ENCODE data around the gene HOXB7.

The HOXB7 gene

GRCh38 chr17:48642843-48643696 is 32.3 kb upstream of the HOXB7 start:
- Histone ChIP-seq H3K4me3 (ENCODE audit: low read depth in 1 of 2, low read length in 2 of 2) (no peak overlapping the region), H3K4me1 (ENCODE audit: insufficient read depth, low read length) (no peaks in the 10 kb centered on the region), H3K9ac (ENCODE audit: low read length) (no peak overlapping the region), H3K9me3 (ENCODE audit: low read length) (no peaks in the 10 kb centered on the region), H3K27ac (ENCODE audit: low read depth, low read length) (no peak overlapping the region), H3K27me3 (ENCODE audit: control insufficient read depth in 1 of 2, insufficient read depth in 2 of 2, low read length in 2 of 2) (peaks cover 65 to 89% of the 10 kb centered on the region in 2 donors), H3K36me3 (ENCODE audit: insufficient read depth, low read length) (no peaks in the 10 kb centered on the region)

DNA sequence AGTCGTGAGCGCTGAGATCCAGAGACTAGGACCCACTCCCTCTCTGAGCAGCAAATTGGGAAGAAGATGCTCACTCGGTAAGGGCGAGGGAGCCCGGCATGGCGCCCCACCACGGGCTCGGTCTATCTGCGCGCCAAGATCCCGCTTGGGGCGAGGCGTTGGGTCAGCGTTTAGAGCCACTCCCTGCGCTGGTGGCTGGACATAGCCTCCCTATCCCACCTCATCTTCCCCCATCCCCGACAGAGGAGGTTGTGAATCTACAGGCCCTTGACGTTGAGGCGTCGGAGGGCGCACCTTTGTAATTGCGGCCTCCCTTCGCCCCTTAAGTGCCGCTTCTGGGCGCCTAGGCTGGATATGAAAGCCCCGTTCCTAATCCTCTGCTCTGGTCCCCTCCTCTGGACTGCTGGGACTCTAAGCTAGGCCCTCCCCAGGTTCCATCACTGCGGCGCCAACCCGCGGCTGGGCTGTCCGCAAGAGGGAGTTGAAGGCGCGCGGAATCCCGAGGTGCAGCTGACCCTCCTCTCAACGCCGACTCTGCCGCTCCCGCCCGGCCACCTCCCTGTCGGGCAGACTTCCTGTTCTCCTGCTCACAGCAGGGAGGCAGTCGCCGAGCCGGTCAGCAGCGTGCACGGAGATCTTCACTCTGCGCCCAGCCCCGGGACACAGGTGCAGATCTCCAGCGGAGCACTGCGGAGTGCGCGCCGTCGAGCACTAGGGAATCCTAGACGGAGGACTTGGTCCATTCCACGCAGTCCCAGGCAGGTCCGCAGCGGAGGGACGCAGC is 31.4 kb upstream of the HOXB7 start:
- Histone ChIP-seq H3K4me1 (ENCODE audit: insufficient read depth, low read length) (no peaks in the 10 kb centered on the region), H3K27me3 (ENCODE audit: control insufficient read depth in 1 of 2, insufficient read depth in 2 of 2, low read length in 2 of 2) (peaks cover 65 to 89% of the 10 kb centered on the region in 2 donors), H3K9ac (ENCODE audit: low read length) (no peak overlapping the region)

GRCh38 chr17:48641541-48642058 is 30.8 kb upstream of the HOXB7 start:
- no peaks in the 10 kb centered on the region for H3K36me3 ChIP-seq (ENCODE audit: insufficient read depth, low read length)
- H3K27me3 ChIP-seq (ENCODE audit: control insufficient read depth in 1 of 2, insufficient read depth in 2 of 2, low read length in 2 of 2): peaks cover 71 to 89% of the 10 kb centered on the region in 2 donors
- no peak overlapping the region for H3K27ac ChIP-seq (ENCODE audit: low read depth, low read length)
- no peaks in the 10 kb centered on the region for H3K9me3 ChIP-seq (ENCODE audit: low read length)
- no peak overlapping the region for H3K4me3 ChIP-seq (ENCODE audit: low read depth in 1 of 2, low read length in 2 of 2)
- no peak overlapping the region for H3K9ac ChIP-seq (ENCODE audit: low read length)
- peaks cover 2% of the 10 kb centered on the region for H3K4me1 ChIP-seq (ENCODE audit: insufficient read depth, low read length)

More for the DNA sequence above, 31.4 kb upstream of the HOXB7 start:
- H3K4me3 ChIP-seq (ENCODE audit: low read depth in 1 of 2, low read length in 2 of 2): no peak overlapping the region
- no peaks in the 10 kb centered on the region for H3K9me3 ChIP-seq (ENCODE audit: low read length)
- H3K36me3 ChIP-seq (ENCODE audit: insufficient read depth, low read length): no peaks in the 10 kb centered on the region
- no peak overlapping the region for H3K27ac ChIP-seq (ENCODE audit: low read depth, low read length)

- Histone ChIP-seq H3K9me3 (ENCODE audit: low read length) (no peaks in the 10 kb centered on the region), H3K4me1 (ENCODE audit: insufficient read depth, low read length) (peaks cover 5% of the 10 kb centered on the region), H3K4me3 (ENCODE audit: low read depth in 1 of 2, low read length in 2 of 2) (no peak overlapping the region), H3K36me3 (ENCODE audit: insufficient read depth, low read length) (no peaks in the 10 kb centered on the region), H3K27ac (ENCODE audit: low read depth, low read length) (no peak overlapping the region), H3K9ac (ENCODE audit: low read length) (no peak overlapping the region), H3K27me3 (ENCODE audit: control insufficient read depth in 1 of 2, insufficient read depth in 2 of 2, low read length in 2 of 2) (peaks cover 71 to 89% of the 10 kb centered on the region in 2 donors)
Measured at GRCh38 chr17:48640858-48641180, 30.0 kb upstream of the HOXB7 start.

GRCh38 chr17:48639982-48640857 is 29.4 kb upstream of the HOXB7 start:
- Histone ChIP-seq H3K4me3 (ENCODE audit: low read depth in 1 of 2, low read length in 2 of 2) (no peak overlapping the region), H3K9me3 (ENCODE audit: low read length) (no peaks in the 10 kb centered on the region), H3K36me3 (ENCODE audit: insufficient read depth, low read length) (no peaks in the 10 kb centered on the region), H3K27ac (ENCODE audit: low read depth, low read length) (no peak overlapping the region), H3K4me1 (ENCODE audit: insufficient read depth, low read length) (peaks cover 5% of the 10 kb centered on the region), H3K27me3 (ENCODE audit: control insufficient read depth in 1 of 2, insufficient read depth in 2 of 2, low read length in 2 of 2) (peaks cover 76 to 89% of the 10 kb centered on the region in 2 donors), H3K9ac (ENCODE audit: low read length) (no peak overlapping the region)

DNA sequence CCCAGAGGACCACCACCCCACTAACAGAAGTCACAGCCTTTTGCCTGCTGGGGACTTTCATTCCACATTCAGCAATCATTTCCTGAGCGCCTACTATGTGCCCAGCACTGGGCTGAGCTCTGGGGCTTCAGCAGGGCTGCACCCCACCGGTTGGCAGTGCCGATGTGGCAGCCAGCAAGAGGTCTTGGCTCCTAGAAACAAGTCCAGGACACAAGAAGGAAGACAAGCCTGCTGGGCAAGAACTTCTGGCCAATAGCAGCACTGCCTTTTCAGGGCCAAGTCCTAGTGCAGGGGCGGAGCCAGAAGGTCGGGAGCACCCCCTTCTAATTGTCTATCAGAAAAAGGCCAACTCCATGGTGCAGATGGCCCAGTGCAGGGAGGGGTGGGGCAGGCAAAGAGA is 28.3 kb upstream of the HOXB7 start:
- Histone ChIP-seq H3K4me3 (ENCODE audit: low read depth in 1 of 2, low read length in 2 of 2) (no peak overlapping the region), H3K27ac (ENCODE audit: low read depth, low read length) (no peak overlapping the region), H3K36me3 (ENCODE audit: insufficient read depth, low read length) (no peaks in the 10 kb centered on the region), H3K27me3 (ENCODE audit: control insufficient read depth in 1 of 2, insufficient read depth in 2 of 2, low read length in 2 of 2) (peaks cover 77 to 89% of the 10 kb centered on the region in 2 donors), H3K9ac (ENCODE audit: low read length) (no peak overlapping the region), H3K4me1 (ENCODE audit: insufficient read depth, low read length) (peaks cover 5% of the 10 kb centered on the region), H3K9me3 (ENCODE audit: low read length) (no peaks in the 10 kb centered on the region)

DNA sequence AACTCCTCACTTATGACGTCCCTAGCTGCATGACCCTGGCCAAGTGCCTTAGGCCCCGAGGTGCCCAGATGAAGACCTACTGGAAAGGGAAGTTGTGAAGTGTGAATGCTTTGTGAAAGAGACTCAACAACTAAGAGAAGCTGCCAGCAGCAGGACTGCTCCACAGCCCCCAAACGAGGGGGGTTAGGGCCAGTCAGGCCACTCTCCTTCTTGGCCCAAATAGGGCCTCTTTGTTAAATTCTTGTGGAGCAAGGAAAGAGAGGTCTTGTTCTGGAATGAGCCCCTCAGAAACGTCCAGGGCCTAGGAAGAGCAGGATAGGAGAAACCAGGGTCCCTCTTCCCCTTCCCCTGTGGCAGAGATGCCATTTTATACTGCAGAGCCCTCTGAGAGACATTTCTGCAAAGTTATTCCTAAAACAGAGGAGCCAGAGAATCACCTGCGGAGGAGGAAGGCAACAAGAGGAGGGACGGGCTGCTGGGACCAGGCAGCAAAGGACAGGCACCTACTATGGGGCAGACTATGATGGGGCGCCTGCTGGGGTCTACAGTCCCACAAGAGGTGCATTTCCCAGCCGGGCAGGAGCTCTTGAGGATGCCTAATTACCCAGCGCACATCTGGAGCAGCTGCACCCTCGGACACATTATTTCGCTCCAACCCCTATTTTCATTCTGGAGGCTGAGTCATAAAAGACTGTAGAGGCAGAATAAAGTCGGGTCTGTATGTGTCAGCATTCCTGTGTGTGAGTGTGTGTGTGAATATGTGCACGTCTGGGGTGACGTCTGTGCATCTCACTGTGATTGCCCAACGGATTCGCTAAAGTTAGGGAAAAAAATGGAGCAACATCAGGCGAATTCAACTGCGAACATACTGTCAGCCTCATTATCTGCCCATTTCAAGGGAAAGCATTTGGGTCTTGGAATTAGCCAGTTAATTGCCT is 26.8 kb upstream of the HOXB7 start:
- Histone ChIP-seq H3K9ac (ENCODE audit: low read length) (no peak overlapping the region), H3K36me3 (ENCODE audit: insufficient read depth, low read length) (no peaks in the 10 kb centered on the region), H3K9me3 (ENCODE audit: low read length) (peaks cover 5% of the 10 kb centered on the region), H3K27ac (ENCODE audit: low read depth, low read length) (no peak overlapping the region), H3K4me1 (ENCODE audit: insufficient read depth, low read length) (peaks cover 5% of the 10 kb centered on the region), H3K4me3 (ENCODE audit: low read depth in 1 of 2, low read length in 2 of 2) (no peak overlapping the region), H3K27me3 (ENCODE audit: control insufficient read depth in 1 of 2, insufficient read depth in 2 of 2, low read length in 2 of 2) (peaks cover 69 to 89% of the 10 kb centered on the region in 2 donors)

- peaks cover 5% of the 10 kb centered on the region for H3K9me3 ChIP-seq (ENCODE audit: low read length)
- no peak overlapping the region for H3K4me3 ChIP-seq (ENCODE audit: low read depth in 1 of 2, low read length in 2 of 2)
- H3K9ac ChIP-seq (ENCODE audit: low read length): no peak overlapping the region
- peaks cover 65 to 89% of the 10 kb centered on the region in 2 donors for H3K27me3 ChIP-seq (ENCODE audit: control insufficient read depth in 1 of 2, insufficient read depth in 2 of 2, low read length in 2 of 2)
- H3K27ac ChIP-seq (ENCODE audit: low read depth, low read length): no peak overlapping the region
- peaks cover 5% of the 10 kb centered on the region for H3K4me1 ChIP-seq (ENCODE audit: insufficient read depth, low read length)
- H3K36me3 ChIP-seq (ENCODE audit: insufficient read depth, low read length): no peaks in the 10 kb centered on the region
Measured at GRCh38 chr17:48636177-48637018, 25.6 kb upstream of the HOXB7 start.

GRCh38 chr17:48634493-48635208 is 23.8 kb upstream of the HOXB7 start:
- Histone ChIP-seq H3K4me3 (ENCODE audit: low read depth in 1 of 2, low read length in 2 of 2) (no peak overlapping the region), H3K27me3 (ENCODE audit: control insufficient read depth in 1 of 2, insufficient read depth in 2 of 2, low read length in 2 of 2) (peaks cover 67 to 93% of the 10 kb centered on the region in 2 donors), H3K36me3 (ENCODE audit: insufficient read depth, low read length) (no peaks in the 10 kb centered on the region), H3K4me1 (ENCODE audit: insufficient read depth, low read length) (peaks cover 5% of the 10 kb centered on the region), H3K9me3 (ENCODE audit: low read length) (peaks cover 5% of the 10 kb centered on the region), H3K27ac (ENCODE audit: low read depth, low read length) (no peak overlapping the region), H3K9ac (ENCODE audit: low read length) (no peak overlapping the region)

Data from muscle layer of colon (tissue), 2 donors.